HEK293 (cell line): ENCODE data around the gene PKHD1.

Experiments
- CTCF ChIA-PET: fragments of 350-600 bp; formaldehyde crosslinking; extraction: SDS; loops from one replicate; lab custom pipeline; 2021; ENCODE audit warnings: antibody characterized with exemption; lab: Yijun Ruan, JAX
- POLR2A ChIA-PET: fragments of 300-600 bp; formaldehyde crosslinking; extraction: SDS; loops from one replicate; lab custom pipeline; 2020; ENCODE audit warnings: antibody characterized with exemption, inconsistent platforms; lab: Yijun Ruan, JAX
- H3K27ac ChIP-seq: fragments of 200-500 bp; sonication (Bioruptor generic); 2 replicates; pipeline ENCODE4 v1.5.1; 2014; ENCODE audit warnings: low read depth, low read length, control low read depth, inconsistent platforms; ENCODE audit errors: extremely low read depth
- H3K36me3 ChIP-seq, 2 experiments: fragments of 200-500 bp in 1 of 2; sonication (Bioruptor generic) in 1 of 2; 1 replicate in 1 of 2; 2 replicates in 1 of 2; pipeline ENCODE4 v1.5.1; 2014 to 2017; ENCODE audit warnings: inconsistent platforms in 2 of 2, low read length in 2 of 2; ENCODE audit not compliant: control insufficient read depth in 2 of 2, insufficient read depth in 1 of 2
- H3K4me1 ChIP-seq: fragments of 200-500 bp; sonication (Bioruptor generic); 2 replicates; pipeline ENCODE4 v1.5.1; 2014; ENCODE audit warnings: mild to moderate bottlenecking, low read length, inconsistent platforms; ENCODE audit not compliant: control insufficient read depth, insufficient read depth
- H3K4me3 ChIP-seq: 2 replicates; pipeline ENCODE4 v1.5.1; 2011; ENCODE audit warnings: low read depth, mild to moderate bottlenecking, control low read depth, low read length, moderate library complexity
- H3K9me3 ChIP-seq: fragments of 200-500 bp; sonication (Bioruptor generic); 2 replicates; pipeline ENCODE4 v1.5.1; 2014; ENCODE audit warnings: low read depth, low read length, inconsistent platforms; ENCODE audit not compliant: control insufficient read depth, insufficient read depth
- KLF10 ChIP-seq: fragments of 450-650 bp; IDR thresholded peaks from 2 replicates; pipeline ENCODE4 v1.5.1; 2018; ENCODE audit warnings: missing biosample characterization, mild to moderate bottlenecking, missing genetic modification characterization
- KLF16 ChIP-seq: fragments of 450-650 bp; formaldehyde crosslinking; IDR thresholded peaks from 2 replicates; pipeline ENCODE4 v1.5.1; 2017; ENCODE audit warnings: missing biosample characterization, missing genetic modification characterization
- OVOL3 ChIP-seq: fragments of 450-650 bp; formaldehyde crosslinking; IDR thresholded peaks from 2 replicates; pipeline ENCODE4 v1.5.1; 2016; ENCODE audit warnings: missing biosample characterization, missing genetic modification characterization
- WT1 ChIP-seq: fragments of 450-650 bp; formaldehyde crosslinking; IDR thresholded peaks from 2 replicates; pipeline ENCODE4 v1.5.1; 2016; ENCODE audit warnings: missing biosample characterization, missing genetic modification characterization
- YY1 ChIP-seq: fragments of 450-650 bp; formaldehyde crosslinking; IDR thresholded peaks from 2 replicates; pipeline ENCODE4 v1.5.1; 2018; ENCODE audit warnings: missing biosample characterization, missing genetic modification characterization
- ZBTB21 ChIP-seq: fragments of 450-650 bp; formaldehyde crosslinking; IDR thresholded peaks from 2 replicates; pipeline ENCODE4 v1.5.1; 2017; ENCODE audit warnings: missing biosample characterization, missing genetic modification characterization
- ZBTB48 ChIP-seq: fragments of 450-650 bp; formaldehyde crosslinking; IDR thresholded peaks from 2 replicates; pipeline ENCODE4 v1.5.1; 2016; ENCODE audit warnings: missing biosample characterization, missing genetic modification characterization
- ZBTB7A ChIP-seq: fragments of 450-650 bp; formaldehyde crosslinking; IDR thresholded peaks from 2 replicates; pipeline ENCODE4 v1.5.1; 2016; ENCODE audit warnings: low read depth, missing biosample characterization, missing genetic modification characterization
- ZFP37 ChIP-seq: fragments of 450-650 bp; formaldehyde crosslinking; IDR thresholded peaks from 2 replicates; pipeline ENCODE4 v1.5.1; 2016; ENCODE audit warnings: missing biosample characterization, missing genetic modification characterization
- ZFP69B ChIP-seq: fragments of 450-650 bp; formaldehyde crosslinking; IDR thresholded peaks from 2 replicates; pipeline ENCODE4 v1.5.1; 2016; ENCODE audit warnings: missing biosample characterization, missing genetic modification characterization
- ZNF19 ChIP-seq: fragments of 450-650 bp; formaldehyde crosslinking; IDR thresholded peaks from 2 replicates; pipeline ENCODE4; 2016; ENCODE audit warnings: missing biosample characterization, missing genetic modification characterization, low read depth
- ZNF302 ChIP-seq: fragments of 450-650 bp; formaldehyde crosslinking; IDR thresholded peaks from 2 replicates; pipeline ENCODE4 v1.5.1; 2016; ENCODE audit warnings: missing biosample characterization, missing genetic modification characterization, low read depth
- ZNF501 ChIP-seq: fragments of 450-650 bp; formaldehyde crosslinking; IDR thresholded peaks from 2 replicates; pipeline ENCODE4 v1.5.1; 2016; ENCODE audit warnings: missing biosample characterization, missing genetic modification characterization
- ZNF571 ChIP-seq: fragments of 450-650 bp; formaldehyde crosslinking; IDR thresholded peaks from 2 replicates; pipeline ENCODE4 v1.5.0; 2017; ENCODE audit warnings: missing biosample characterization, missing genetic modification characterization
- ZNF610 ChIP-seq: fragments of 450-650 bp; formaldehyde crosslinking; IDR thresholded peaks from 2 replicates; pipeline ENCODE4 v1.5.1; 2016; ENCODE audit warnings: missing biosample characterization, missing genetic modification characterization, borderline replicate concordance
- ZNF624 ChIP-seq: fragments of 450-650 bp; formaldehyde crosslinking; IDR thresholded peaks from 2 replicates; pipeline ENCODE4 v1.5.1; 2017; ENCODE audit warnings: missing biosample characterization, missing genetic modification characterization
- ZNF658 ChIP-seq: fragments of 450-650 bp; formaldehyde crosslinking; IDR thresholded peaks from 2 replicates; pipeline ENCODE4; 2016; ENCODE audit warnings: missing biosample characterization, missing genetic modification characterization
- TF ChIP-seq, protein P1 (sequence below): fragments of 450-650 bp; formaldehyde crosslinking; IDR thresholded peaks from 2 replicates; pipeline ENCODE4 v1.5.1; 2017; ENCODE audit warnings: missing biosample characterization, missing genetic modification characterization
- TF ChIP-seq, protein P2 (sequence below): fragments of 450-650 bp; formaldehyde crosslinking; IDR thresholded peaks from 2 replicates; pipeline ENCODE4 v1.5.1; 2016; ENCODE audit warnings: missing biosample characterization, missing genetic modification characterization
- TF ChIP-seq, protein P3 (sequence below): fragments of 450-650 bp; formaldehyde crosslinking; IDR thresholded peaks from 2 replicates; pipeline ENCODE4 v1.5.1; 2016; ENCODE audit warnings: missing biosample characterization, missing genetic modification characterization

The PKHD1 gene

DNA sequence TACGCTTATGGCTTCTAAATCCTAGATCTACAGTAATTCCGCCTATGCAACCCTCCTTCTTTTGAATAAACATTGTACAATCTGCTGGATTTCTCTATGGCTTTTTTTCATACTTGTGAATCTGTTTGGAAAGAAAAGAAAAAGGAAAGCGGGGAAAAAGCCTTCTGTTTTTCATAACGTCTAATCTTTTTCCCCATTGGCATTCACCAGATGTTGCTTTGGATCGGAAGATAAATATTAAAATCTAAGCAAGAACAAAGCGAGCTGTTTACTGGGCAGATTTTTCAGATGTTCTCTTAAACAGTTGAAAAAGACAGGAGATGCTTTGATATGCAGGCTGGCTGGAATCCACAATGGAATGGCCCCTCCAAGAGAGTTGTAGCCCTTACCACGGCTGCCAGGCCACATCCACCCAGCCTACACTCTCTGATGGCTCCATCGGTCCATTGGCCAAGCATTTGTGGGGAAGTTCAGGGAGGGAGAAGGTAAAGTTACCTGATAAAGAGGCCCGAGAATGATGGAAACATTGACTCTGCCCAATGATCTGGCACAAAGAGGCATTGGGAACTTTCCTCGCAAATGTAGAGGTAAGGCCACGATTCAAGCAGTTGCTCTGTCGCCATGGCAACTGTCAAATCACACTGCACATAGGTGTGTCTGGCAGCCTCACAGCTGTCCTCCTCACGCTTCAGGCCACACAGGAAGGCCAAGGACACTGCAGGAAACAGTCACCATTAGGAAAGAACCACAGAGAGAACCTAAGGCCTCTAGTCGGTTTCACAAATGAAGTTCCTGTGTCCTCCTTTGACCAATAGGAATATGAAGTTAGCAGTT, 70.3 kb downstream of the PKHD1 start:
- CTCF ChIA-PET = interaction anchor here (0.7 kb wide), 1 partner anchor 541 kb away, joined by 3 read pairs; no protein-coding TSS in a partner anchor
- Histone ChIP-seq H3K4me1 (0 out of 2 replicates have a peak, but pooled peaks cover 2% of the 10 kb centered on the region), H3K27ac (no peak overlapping the region)
- TF ChIP-seq, protein P1, sequence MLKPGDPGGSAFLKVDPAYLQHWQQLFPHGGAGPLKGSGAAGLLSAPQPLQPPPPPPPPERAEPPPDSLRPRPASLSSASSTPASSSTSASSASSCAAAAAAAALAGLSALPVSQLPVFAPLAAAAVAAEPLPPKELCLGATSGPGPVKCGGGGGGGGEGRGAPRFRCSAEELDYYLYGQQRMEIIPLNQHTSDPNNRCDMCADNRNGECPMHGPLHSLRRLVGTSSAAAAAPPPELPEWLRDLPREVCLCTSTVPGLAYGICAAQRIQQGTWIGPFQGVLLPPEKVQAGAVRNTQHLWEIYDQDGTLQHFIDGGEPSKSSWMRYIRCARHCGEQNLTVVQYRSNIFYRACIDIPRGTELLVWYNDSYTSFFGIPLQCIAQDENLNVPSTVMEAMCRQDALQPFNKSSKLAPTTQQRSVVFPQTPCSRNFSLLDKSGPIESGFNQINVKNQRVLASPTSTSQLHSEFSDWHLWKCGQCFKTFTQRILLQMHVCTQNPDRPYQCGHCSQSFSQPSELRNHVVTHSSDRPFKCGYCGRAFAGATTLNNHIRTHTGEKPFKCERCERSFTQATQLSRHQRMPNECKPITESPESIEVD (tag by site-specific recombination) = no peak
- no peak for TF ChIP-seq ZNF571 (tag by site-specific recombination)
- TF ChIP-seq YY1 (tag by site-specific recombination) = no peak
- TF ChIP-seq ZNF501 (tag by site-specific recombination) = no peak
- TF ChIP-seq KLF16 (tag by site-specific recombination) = no peak
- TF ChIP-seq ZBTB21 (tag by site-specific recombination) = no peak
- no peak for TF ChIP-seq ZNF19
- TF ChIP-seq ZFP37 (tag by site-specific recombination) = no peak
- TF ChIP-seq ZNF302 = no peak
- TF ChIP-seq WT1 (tag by site-specific recombination) = no peak
- TF ChIP-seq ZFP69B (tag by site-specific recombination) = no peak
- TF ChIP-seq ZBTB48 (tag by site-specific recombination) = no peak
- TF ChIP-seq, protein P2, sequence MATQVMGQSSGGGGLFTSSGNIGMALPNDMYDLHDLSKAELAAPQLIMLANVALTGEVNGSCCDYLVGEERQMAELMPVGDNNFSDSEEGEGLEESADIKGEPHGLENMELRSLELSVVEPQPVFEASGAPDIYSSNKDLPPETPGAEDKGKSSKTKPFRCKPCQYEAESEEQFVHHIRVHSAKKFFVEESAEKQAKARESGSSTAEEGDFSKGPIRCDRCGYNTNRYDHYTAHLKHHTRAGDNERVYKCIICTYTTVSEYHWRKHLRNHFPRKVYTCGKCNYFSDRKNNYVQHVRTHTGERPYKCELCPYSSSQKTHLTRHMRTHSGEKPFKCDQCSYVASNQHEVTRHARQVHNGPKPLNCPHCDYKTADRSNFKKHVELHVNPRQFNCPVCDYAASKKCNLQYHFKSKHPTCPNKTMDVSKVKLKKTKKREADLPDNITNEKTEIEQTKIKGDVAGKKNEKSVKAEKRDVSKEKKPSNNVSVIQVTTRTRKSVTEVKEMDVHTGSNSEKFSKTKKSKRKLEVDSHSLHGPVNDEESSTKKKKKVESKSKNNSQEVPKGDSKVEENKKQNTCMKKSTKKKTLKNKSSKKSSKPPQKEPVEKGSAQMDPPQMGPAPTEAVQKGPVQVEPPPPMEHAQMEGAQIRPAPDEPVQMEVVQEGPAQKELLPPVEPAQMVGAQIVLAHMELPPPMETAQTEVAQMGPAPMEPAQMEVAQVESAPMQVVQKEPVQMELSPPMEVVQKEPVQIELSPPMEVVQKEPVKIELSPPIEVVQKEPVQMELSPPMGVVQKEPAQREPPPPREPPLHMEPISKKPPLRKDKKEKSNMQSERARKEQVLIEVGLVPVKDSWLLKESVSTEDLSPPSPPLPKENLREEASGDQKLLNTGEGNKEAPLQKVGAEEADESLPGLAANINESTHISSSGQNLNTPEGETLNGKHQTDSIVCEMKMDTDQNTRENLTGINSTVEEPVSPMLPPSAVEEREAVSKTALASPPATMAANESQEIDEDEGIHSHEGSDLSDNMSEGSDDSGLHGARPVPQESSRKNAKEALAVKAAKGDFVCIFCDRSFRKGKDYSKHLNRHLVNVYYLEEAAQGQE (tag by site-specific recombination) = no peak
- no peak for TF ChIP-seq ZNF624 (tag by site-specific recombination)
- TF ChIP-seq, all 188 proteins: peak for 0
- POLR2A ChIA-PET = no interaction called here
- Histone ChIP-seq H3K36me3 (no peaks in the 10 kb centered on the region), H3K4me3 (no peak overlapping the region), H3K9me3 (no peaks in the 10 kb centered on the region)

DNA sequence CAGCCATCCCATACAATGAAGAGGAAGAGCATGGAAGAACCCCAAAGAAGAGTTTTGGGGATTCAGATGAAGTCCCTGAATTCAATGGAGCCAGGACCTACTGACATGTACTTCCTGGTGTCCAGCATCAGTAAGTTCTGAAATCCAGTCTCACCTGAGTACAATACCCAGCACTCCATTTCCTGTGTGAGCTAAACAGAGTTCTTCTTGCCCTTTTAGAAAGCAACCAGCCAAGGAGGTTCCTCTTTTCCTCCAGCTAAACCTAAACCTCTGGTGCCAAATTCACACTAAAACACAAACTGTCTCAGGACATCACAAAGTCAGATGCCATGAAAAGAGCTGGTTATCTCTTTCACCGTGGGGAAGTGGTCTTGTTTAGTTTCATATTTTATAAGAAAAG, 71.5 kb downstream of the PKHD1 start:
- ChIA-PET POLR2A (interaction anchor here (0.6 kb wide), 1 partner anchor 1776 kb away, joined by 4 read pairs; no protein-coding TSS in a partner anchor), CTCF (interaction anchor here (0.7 kb wide), 1 partner anchor 33 kb away, joined by 3 read pairs; no protein-coding TSS in a partner anchor)
- Histone ChIP-seq H3K9me3 (no peaks in the 10 kb centered on the region), H3K36me3 (no peaks in the 10 kb centered on the region), H3K27ac (no peak overlapping the region), H3K4me3 (no peak overlapping the region), H3K4me1 (0 out of 2 replicates have a peak, but pooled peaks cover 2% of the 10 kb centered on the region)
- TF ChIP-seq, protein P3, sequence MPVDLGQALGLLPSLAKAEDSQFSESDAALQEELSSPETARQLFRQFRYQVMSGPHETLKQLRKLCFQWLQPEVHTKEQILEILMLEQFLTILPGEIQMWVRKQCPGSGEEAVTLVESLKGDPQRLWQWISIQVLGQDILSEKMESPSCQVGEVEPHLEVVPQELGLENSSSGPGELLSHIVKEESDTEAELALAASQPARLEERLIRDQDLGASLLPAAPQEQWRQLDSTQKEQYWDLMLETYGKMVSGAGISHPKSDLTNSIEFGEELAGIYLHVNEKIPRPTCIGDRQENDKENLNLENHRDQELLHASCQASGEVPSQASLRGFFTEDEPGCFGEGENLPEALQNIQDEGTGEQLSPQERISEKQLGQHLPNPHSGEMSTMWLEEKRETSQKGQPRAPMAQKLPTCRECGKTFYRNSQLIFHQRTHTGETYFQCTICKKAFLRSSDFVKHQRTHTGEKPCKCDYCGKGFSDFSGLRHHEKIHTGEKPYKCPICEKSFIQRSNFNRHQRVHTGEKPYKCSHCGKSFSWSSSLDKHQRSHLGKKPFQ (tag by site-specific recombination) = no peak
- TF ChIP-seq OVOL3 (tag by site-specific recombination) (no peak), ZNF658 (no peak), KLF16 (tag by site-specific recombination) (no peak), ZNF624 (tag by site-specific recombination) (no peak), ZBTB7A (tag by site-specific recombination) (no peak), KLF10 (tag by site-specific recombination) (no peak), ZNF610 (tag by site-specific recombination) (no peak)
